ENCODE measurements around the gene JAK2. TPM values are rescaled to one million over a fixed set of nuclear protein-coding genes. Genes with fewer than 3 reads are reported as not detected.

The JAK2 gene
- polyA plus RNA-seq, 1 of the 3 experiments (the other 2 are of a cell fraction), result 1.3 TPM

- Histone ChIP-seq H3K27ac (ENCODE audit: low read depth in 2 of 2, low read length in 1 of 2) (no peak overlapping the region), H3K36me3 (replicated peaks in 1 of 2; ENCODE audit: control insufficient read depth in 1 of 2, insufficient read depth in 2 of 2, low read length in 1 of 2) (no peaks in the 10 kb centered on the region), H3K79me2 (ENCODE audit: insufficient read depth) (no peaks in the 10 kb centered on the region), H3K4me1 (ENCODE audit: control insufficient read depth in 1 of 2, insufficient read depth in 2 of 2, low read depth in 1 of 2, low read length in 1 of 2) (no peaks in the 10 kb centered on the region), H3K4me2 (no peak overlapping the region), H4K20me1 (ENCODE audit: insufficient read depth) (no peaks in the 10 kb centered on the region), H3K4me3 (ENCODE audit: low read depth in 2 of 2, low read length in 1 of 2) (no peak overlapping the region), H3K9me3 (no peaks in the 10 kb centered on the region), H3K27me3 (ENCODE audit: insufficient read depth) (no peaks in the 10 kb centered on the region), H3F3A (replicated peaks; ENCODE audit: insufficient read depth) (no peaks in the 10 kb centered on the region), H3K9ac (no peak overlapping the region), H3K9me2 (no peaks in the 10 kb centered on the region), H2AFZ (ENCODE audit: low read depth) (no peak overlapping the region)
- TF ChIP-seq SIN3A (IDR thresholded peaks at IDR 0.05; ENCODE audit: borderline replicate concordance, low read depth, low read length) (no peak), EZH2phosphoT487 (IDR thresholded peaks at IDR 0.05; ENCODE audit: borderline replicate concordance, low read depth) (no peak), POLR2AphosphoS5 (IDR thresholded peaks at IDR 0.05; ENCODE audit: low read depth, low read length) (no peak), NRF1 (IDR thresholded peaks at IDR 0.05; ENCODE audit: low read depth, low read length) (no peak), TEAD4 (IDR thresholded peaks at IDR 0.05; ENCODE audit: borderline replicate concordance, insufficient read depth) (no peak), CHD2 (IDR thresholded peaks at IDR 0.05; ENCODE audit: low read length, partially characterized antibody) (no peak), RXRA (IDR thresholded peaks at IDR 0.05; ENCODE audit: borderline replicate concordance, low read depth) (no peak), FOSL2 (IDR thresholded peaks at IDR 0.05; ENCODE audit: borderline replicate concordance, low read depth) (no peak), MXI1 (IDR thresholded peaks at IDR 0.05; ENCODE audit: low read depth, low read length) (no peak), RFX5 (IDR thresholded peaks at IDR 0.05; ENCODE audit: low read length) (no peak), TAF1 (IDR thresholded peaks at IDR 0.05; ENCODE audit: borderline replicate concordance, low read depth, low read length) (no peak), ZBTB33 (IDR thresholded peaks at IDR 0.05; ENCODE audit: borderline replicate concordance, low read depth) (no peak), ELF1 (IDR thresholded peaks at IDR 0.05) (no peak), TCF12 (IDR thresholded peaks at IDR 0.05) (no peak), MAX (IDR thresholded peaks at IDR 0.05; ENCODE audit: low read depth) (no peak), GATA2 (CRISPR knock-in tag; IDR thresholded peaks at IDR 0.05) (no peak), JUND (IDR thresholded peaks at IDR 0.05) (no peak)
- WGBS (ENCODE audit: low lambda C conversion rate), result 46% methylated on average over 1 of the region's 1 CpG
- ChIA-PET POLR2A (no interaction called here), CTCF (no interaction called here)
- DNase-seq, result no peak
Observed at GRCh38 chr9:4946937-4947336, 38.1 kb upstream of the JAK2 start.

GRCh38 chr9:4955836-4956235 is 29.2 kb upstream of the JAK2 start:
- CTCF ChIA-PET, result no interaction called here
- Histone ChIP-seq H3K9me2 (no peaks in the 10 kb centered on the region), H3K27ac (ENCODE audit: low read depth in 2 of 2, low read length in 1 of 2) (peak overlapping the region in 1 of 2 experiments; percentile 36; a peak in 2 of 4 replicates), H4K20me1 (ENCODE audit: insufficient read depth) (no peaks in the 10 kb centered on the region), H3K36me3 (replicated peaks in 1 of 2; ENCODE audit: control insufficient read depth in 1 of 2, insufficient read depth in 2 of 2, low read length in 1 of 2) (no peaks in the 10 kb centered on the region), H3F3A (replicated peaks; ENCODE audit: insufficient read depth) (no peaks in the 10 kb centered on the region), H3K9me3 (no peaks in the 10 kb centered on the region), H3K27me3 (ENCODE audit: insufficient read depth) (no peaks in the 10 kb centered on the region), H3K4me1 (ENCODE audit: control insufficient read depth in 1 of 2, insufficient read depth in 2 of 2, low read depth in 1 of 2, low read length in 1 of 2) (no peaks in the 10 kb centered on the region), H3K4me3 (ENCODE audit: low read depth in 2 of 2, low read length in 1 of 2) (no peak overlapping the region), H2AFZ (ENCODE audit: low read depth) (no peak overlapping the region), H3K79me2 (ENCODE audit: insufficient read depth) (no peaks in the 10 kb centered on the region), H3K9ac (no peak overlapping the region), H3K4me2 (0 out of 2 replicates have a peak overlapping the region, but pooled peaks have one; percentile 6)
- TF ChIP-seq SMC3 (IDR thresholded peaks at IDR 0.05; ENCODE audit: low read depth, low read length) (no peak), ZBTB33 (IDR thresholded peaks at IDR 0.05; ENCODE audit: borderline replicate concordance, low read depth) (no peak), RXRA (IDR thresholded peaks at IDR 0.05; ENCODE audit: borderline replicate concordance, low read depth) (no peak), GATA2 (CRISPR knock-in tag; IDR thresholded peaks at IDR 0.05) (no peak), TCF12 (IDR thresholded peaks at IDR 0.05) (no peak), GABPA (IDR thresholded peaks at IDR 0.05; ENCODE audit: low read depth) (no peak), RCOR1 (IDR thresholded peaks at IDR 0.05; ENCODE audit: low read length) (no peak), FOSL2 (IDR thresholded peaks at IDR 0.05; ENCODE audit: borderline replicate concordance, low read depth) (no peak), TAF1 (IDR thresholded peaks at IDR 0.05; ENCODE audit: borderline replicate concordance, low read depth, low read length) (no peak), MAX (IDR thresholded peaks at IDR 0.05; ENCODE audit: low read depth) (no peak), EZH2phosphoT487 (IDR thresholded peaks at IDR 0.05; ENCODE audit: borderline replicate concordance, low read depth) (no peak)
- TF ChIP-seq, protein P1, sequence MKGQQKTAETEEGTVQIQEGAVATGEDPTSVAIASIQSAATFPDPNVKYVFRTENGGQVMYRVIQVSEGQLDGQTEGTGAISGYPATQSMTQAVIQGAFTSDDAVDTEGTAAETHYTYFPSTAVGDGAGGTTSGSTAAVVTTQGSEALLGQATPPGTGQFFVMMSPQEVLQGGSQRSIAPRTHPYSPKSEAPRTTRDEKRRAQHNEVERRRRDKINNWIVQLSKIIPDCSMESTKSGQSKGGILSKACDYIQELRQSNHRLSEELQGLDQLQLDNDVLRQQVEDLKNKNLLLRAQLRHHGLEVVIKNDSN (IDR thresholded peaks at IDR 0.05; ENCODE audit: borderline replicate concordance, low read depth), result no peak
- TF ChIP-seq, protein P2, sequence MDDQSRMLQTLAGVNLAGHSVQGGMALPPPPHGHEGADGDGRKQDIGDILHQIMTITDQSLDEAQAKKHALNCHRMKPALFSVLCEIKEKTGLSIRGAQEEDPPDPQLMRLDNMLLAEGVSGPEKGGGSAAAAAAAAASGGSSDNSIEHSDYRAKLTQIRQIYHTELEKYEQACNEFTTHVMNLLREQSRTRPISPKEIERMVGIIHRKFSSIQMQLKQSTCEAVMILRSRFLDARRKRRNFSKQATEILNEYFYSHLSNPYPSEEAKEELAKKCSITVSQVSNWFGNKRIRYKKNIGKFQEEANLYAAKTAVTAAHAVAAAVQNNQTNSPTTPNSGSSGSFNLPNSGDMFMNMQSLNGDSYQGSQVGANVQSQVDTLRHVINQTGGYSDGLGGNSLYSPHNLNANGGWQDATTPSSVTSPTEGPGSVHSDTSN (IDR thresholded peaks at IDR 0.05), result no peak
- WGBS (ENCODE audit: low lambda C conversion rate), result 68% methylated on average over 2 of the region's 2 CpGs
- no peak for DNase-seq
- POLR2A ChIA-PET, result no interaction called here
